ENCODE results near the gene XPC.
"Not testable (repeated sequence)": the region's sequence is repeated elsewhere in the genome, so short reads cannot be mapped to it uniquely, and the experiment has no call there.

The XPC gene

GRCh38 chr3:14178247-14179113 is at the start of gene XPC, which contains the start of gene LSM3:
XPC (minus strand) TSS chr3:14178601; CDS start chr3:14178568, 33 bp downstream.
LSM3 (plus strand) TSS chr3:14178817; CDS start chr3:14178861, 44 bp downstream.
- DNase-seq (ENCODE audit: low read depth in 2 of 2): peak; percentile 96

GRCh38 chr3:14227856-14228255 is 49.5 kb upstream of the XPC start:
- DNase-seq (ENCODE audit: low read depth in 2 of 2): no peak

GRCh38 chr3:14226351-14226750 is 48.0 kb upstream of the XPC start:
- DNase-seq (ENCODE audit: low read depth in 2 of 2): not testable (repeated sequence)

GRCh38 chr3:14225421-14225820 is 47.0 kb upstream of the XPC start:
- no peak for DNase-seq (ENCODE audit: low read depth in 2 of 2)

GRCh38 chr3:14224895-14225294 is 46.5 kb upstream of the XPC start:
- no peak for DNase-seq (ENCODE audit: low read depth in 2 of 2)

- no peak for DNase-seq (ENCODE audit: low read depth in 2 of 2)
Observed at GRCh38 chr3:14223595-14223994, 45.2 kb upstream of the XPC start.

GRCh38 chr3:14222900-14223594 is 44.6 kb upstream of the XPC start:
- DNase-seq (ENCODE audit: low read depth in 2 of 2): no peak

- DNase-seq (ENCODE audit: low read depth in 2 of 2): no peak
Observed at GRCh38 chr3:14222457-14222856, 44.1 kb upstream of the XPC start.

GRCh38 chr3:14221902-14222301 is 43.5 kb upstream of the XPC start:
- no peak for DNase-seq (ENCODE audit: low read depth in 2 of 2)

- DNase-seq (ENCODE audit: low read depth in 2 of 2): no peak
Observed at GRCh38 chr3:14220933-14221332, 42.5 kb upstream of the XPC start.

- no peak for DNase-seq (ENCODE audit: low read depth in 2 of 2)
Observed at GRCh38 chr3:14218355-14218754, 40.0 kb upstream of the XPC start.

GRCh38 chr3:14216257-14217048 is 38.1 kb upstream of the XPC start:
- DNase-seq (ENCODE audit: low read depth in 2 of 2): peak in 1 of 2 donors; percentile 32

GRCh38 chr3:14214764-14215163 is 36.4 kb upstream of the XPC start:
- no peak for DNase-seq (ENCODE audit: low read depth in 2 of 2)

GRCh38 chr3:14213066-14213774 is 34.8 kb upstream of the XPC start:
- no peak for DNase-seq (ENCODE audit: low read depth in 2 of 2)

- no peak for DNase-seq (ENCODE audit: low read depth in 2 of 2)
Observed at GRCh38 chr3:14212032-14212431, 33.6 kb upstream of the XPC start.

GRCh38 chr3:14211621-14212020 is 33.2 kb upstream of the XPC start:
- DNase-seq (ENCODE audit: low read depth in 2 of 2): no peak

GRCh38 chr3:14210843-14211594 is 32.6 kb upstream of the XPC start:
- no peak for DNase-seq (ENCODE audit: low read depth in 2 of 2)

- DNase-seq (ENCODE audit: low read depth in 2 of 2): no peak
Observed at GRCh38 chr3:14210290-14210688, 31.9 kb upstream of the XPC start.

GRCh38 chr3:14209581-14210289 is 31.3 kb upstream of the XPC start:
- DNase-seq (ENCODE audit: low read depth in 2 of 2): no peak

- DNase-seq (ENCODE audit: low read depth in 2 of 2): no peak
Observed at GRCh38 chr3:14208977-14209394, 30.6 kb upstream of the XPC start.
